Ovary (tissue), 1 donor: ENCODE data around the gene CLASP1.
"Not testable (repeated sequence)": the region's sequence is repeated elsewhere in the genome, so short reads cannot be mapped to it uniquely, and the experiment has no call there.

Source experiments
- EP300 ChIP-seq: sonication (generic); formaldehyde crosslinking; IDR thresholded peaks from one replicate; pipeline ENCODE4 v1.6.1; 2017; ENCODE audit warnings: antibody characterized with exemption
- POLR2A ChIP-seq: fragments of 450-650 bp; IDR thresholded peaks from one replicate; pipeline ENCODE4 v1.6.1; 2017; ENCODE audit warnings: antibody characterized with exemption, mild to moderate bottlenecking, moderate library complexity

- not testable (repeated sequence) for TF ChIP-seq EP300, POLR2A
Observed at GRCh38 chr2:121690572-121690971, 41.3 kb upstream of the CLASP1 start.
